Suprapubic skin (tissue), 4 donors: Measurements from ENCODE around the gene ARHGAP5.

ENCODE experiments used
- CTCF ChIP-seq, 2 donors: fragments of 200-600 bp in 1 of 2; fragments of 450-650 bp in 1 of 2; sonication (generic) in 1 of 2; IDR thresholded peaks; one replicate each; pipeline ENCODE4 v1.5.1; 2016 to 2019; ENCODE audit warnings: antibody characterized with exemption in 2 of 2, mild to moderate bottlenecking in 1 of 2, moderate library complexity in 1 of 2
- POLR2A ChIP-seq, 2 donors: fragments of 450-650 bp; IDR thresholded peaks; one replicate each; pipeline ENCODE4 v1.6.1; 2017; ENCODE audit warnings: antibody characterized with exemption in 2 of 2, mild to moderate bottlenecking in 2 of 2, moderate library complexity in 2 of 2
- POLR2AphosphoS5 ChIP-seq, 3 donors: sonication (generic); formaldehyde crosslinking; IDR thresholded peaks; one replicate each; pipeline ENCODE4 v1.6.1; 2017; ENCODE audit warnings: antibody characterized with exemption in 3 of 3

GRCh38 chr14:32202491-32202997, 125.4 kb downstream of the ARHGAP5 start:
- TF ChIP-seq CTCF (IDR thresholded peaks at IDR 0.05) (no peak), POLR2A (IDR thresholded peaks at IDR 0.05) (no peak), POLR2AphosphoS5 (IDR thresholded peaks at IDR 0.05) (no peak)
